H9 (cell line): ENCODE data around the gene TRABD2B. TPM values are rescaled to one million over a fixed set of nuclear protein-coding genes. Genes with fewer than 3 reads are reported as not detected.

Experiments used
- DNase-seq: peaks from one replicate; pipeline ENCODE4 v3.0.0-alpha.2; 2017
- H2AFZ ChIP-seq: one replicate; pipeline ENCODE4 v1.6.1; 2013; ENCODE audit warnings: mild to moderate bottlenecking, low read length, control low read depth, moderate library complexity
- H2AK5ac ChIP-seq: 2 replicates; pipeline ENCODE4 v1.6.1; 2013; ENCODE audit warnings: low read length, control low read depth, mixed read lengths; ENCODE audit not compliant: insufficient read length
- H2BK120ac ChIP-seq: one replicate; pipeline ENCODE4 v1.6.1; 2013; ENCODE audit warnings: low read depth, mild to moderate bottlenecking, low read length, control low read depth, inconsistent platforms; ENCODE audit not compliant: poor library complexity, severe bottlenecking
- H2BK12ac ChIP-seq: 2 replicates; pipeline ENCODE4 v1.6.1; 2013; ENCODE audit warnings: low read length, control low read depth, mixed read lengths, low read depth; ENCODE audit not compliant: insufficient read length
- H2BK15ac ChIP-seq: 2 replicates; pipeline ENCODE4 v1.6.1; 2013; ENCODE audit warnings: low read depth, low read length, control low read depth
- H2BK20ac ChIP-seq: one replicate; pipeline ENCODE4 v1.6.1; 2013; ENCODE audit warnings: low read depth, mild to moderate bottlenecking, low read length, control low read depth, inconsistent platforms; ENCODE audit not compliant: poor library complexity, severe bottlenecking
- H2BK5ac ChIP-seq: 2 replicates; pipeline ENCODE4 v1.6.1; 2013; ENCODE audit warnings: low read length, control low read depth, mixed read lengths; ENCODE audit not compliant: insufficient read length
- H3K14ac ChIP-seq: 2 replicates; pipeline ENCODE4 v1.6.1; 2013; ENCODE audit warnings: low read length, control low read depth; ENCODE audit not compliant: insufficient read depth
- H3K18ac ChIP-seq: 2 replicates; pipeline ENCODE4 v1.6.1; 2013; ENCODE audit warnings: low read depth, mild to moderate bottlenecking, mixed read lengths, low read length, control low read depth; ENCODE audit not compliant: insufficient read length
- H3K23ac ChIP-seq: 2 replicates; pipeline ENCODE4 v1.6.1; 2013; ENCODE audit warnings: low read length, control low read depth, mixed read lengths, low read depth; ENCODE audit not compliant: insufficient read length
- H3K23me2 ChIP-seq: 2 replicates; pipeline ENCODE4 v1.6.1; 2013; ENCODE audit warnings: low read depth, mild to moderate bottlenecking, mixed read lengths, low read length, control low read depth; ENCODE audit not compliant: insufficient read length, poor library complexity, severe bottlenecking
- H3K27ac ChIP-seq: 2 replicates; pipeline ENCODE4 v1.5.1; 2013; ENCODE audit warnings: low read length, control low read depth, mixed read lengths, low read depth; ENCODE audit not compliant: insufficient read length
- H3K27me3 ChIP-seq: 2 replicates; pipeline ENCODE4 v1.6.1; 2013; ENCODE audit warnings: low read length, control low read depth, inconsistent platforms; ENCODE audit not compliant: insufficient read depth
- H3K4ac ChIP-seq: 2 replicates; pipeline ENCODE4 v1.6.1; 2013; ENCODE audit warnings: low read depth, mild to moderate bottlenecking, control low read depth, inconsistent platforms, low read length, moderate library complexity
- H3K4me1 ChIP-seq: 2 replicates; pipeline ENCODE4 v1.6.1; 2013; ENCODE audit warnings: low read length, control low read depth, inconsistent platforms; ENCODE audit not compliant: insufficient read depth
- H3K4me2 ChIP-seq: 2 replicates; pipeline ENCODE4 v1.6.1; 2013; ENCODE audit warnings: low read length, control low read depth, mixed read lengths; ENCODE audit not compliant: insufficient read length, insufficient read depth
- H3K56ac ChIP-seq: 2 replicates; pipeline ENCODE4 v1.6.1; 2013; ENCODE audit warnings: low read depth, mild to moderate bottlenecking, mixed read lengths, low read length, control low read depth; ENCODE audit not compliant: insufficient read length
- H3K79me1 ChIP-seq: 2 replicates; pipeline ENCODE4 v1.6.1; 2013; ENCODE audit warnings: low read depth, mild to moderate bottlenecking, moderate library complexity, low read length, control low read depth, inconsistent platforms; ENCODE audit not compliant: insufficient read depth, poor library complexity, severe bottlenecking
- H3K79me2 ChIP-seq: 2 replicates; pipeline ENCODE4 v1.6.1; 2013; ENCODE audit warnings: low read length, control low read depth, inconsistent platforms; ENCODE audit not compliant: insufficient read depth
- H3K9ac ChIP-seq: 2 replicates; pipeline ENCODE4 v1.6.1; 2013; ENCODE audit warnings: low read length, control low read depth, mixed read lengths; ENCODE audit not compliant: insufficient read length; ENCODE audit errors: extremely low read depth
- H3K9me3 ChIP-seq: one replicate; pipeline ENCODE4 v1.6.1; 2013; ENCODE audit warnings: low read depth, low read length, inconsistent platforms; ENCODE audit not compliant: control insufficient read depth
- H3T11ph ChIP-seq: one replicate; pipeline ENCODE4 v1.6.1; 2013; ENCODE audit warnings: mild to moderate bottlenecking, low read length, control low read depth, inconsistent platforms
- H4K20me1 ChIP-seq: one replicate; pipeline ENCODE4 v1.6.1; 2013; ENCODE audit not compliant: control insufficient read depth, insufficient read length, insufficient read depth
- H4K5ac ChIP-seq: 2 replicates; pipeline ENCODE4 v1.6.1; 2013; ENCODE audit warnings: low read depth, mild to moderate bottlenecking, mixed read lengths, low read length, control low read depth; ENCODE audit not compliant: insufficient read length
- H4K8ac ChIP-seq: replicated peaks from 2 replicates; pipeline ENCODE4 v1.6.1; 2013; ENCODE audit warnings: low read length, control low read depth, mixed read lengths, low read depth; ENCODE audit not compliant: insufficient read length
- H4K91ac ChIP-seq: 2 replicates; pipeline ENCODE4 v1.6.1; 2013; ENCODE audit warnings: low read depth, mild to moderate bottlenecking, moderate library complexity, mixed read lengths, low read length, control low read depth; ENCODE audit not compliant: insufficient read length
- H3K27ac Mint-ChIP-seq, 3 experiments: 2 replicates in 2 of 3; 3 replicates in 1 of 3; pipeline ENCODE4 v1.8.0; 2020 to 2021; ENCODE audit warnings: mixed read lengths in 3 of 3, mild to moderate bottlenecking in 1 of 3, moderate library complexity in 1 of 3
- H3K27me3 Mint-ChIP-seq: 2 replicates; pipeline ENCODE4 v1.8.0; 2021; ENCODE audit warnings: low read depth, mild to moderate bottlenecking, moderate library complexity, mixed read lengths
- H3K36me3 Mint-ChIP-seq, 3 experiments: 2 replicates in 2 of 3; 3 replicates in 1 of 3; pipeline ENCODE4 v1.8.0; 2020 to 2021; ENCODE audit warnings: low read depth in 3 of 3, mixed read lengths in 3 of 3; ENCODE audit not compliant: insufficient read depth in 1 of 3
- H3K4me1 Mint-ChIP-seq, 2 experiments: 2 replicates each; pipeline ENCODE4 v1.8.0; 2020; ENCODE audit warnings: mixed read lengths in 2 of 2
- H3K4me3 Mint-ChIP-seq, 2 experiments: 2 replicates in 1 of 2; 3 replicates in 1 of 2; pipeline ENCODE4 v1.8.0; 2020 to 2021; ENCODE audit warnings: mild to moderate bottlenecking in 2 of 2, mixed read lengths in 2 of 2, moderate library complexity in 1 of 2
- H3K9me3 Mint-ChIP-seq, 2 experiments: 2 replicates in 1 of 2; 3 replicates in 1 of 2; pipeline ENCODE4 v1.8.0; 2020; ENCODE audit warnings: mild to moderate bottlenecking in 2 of 2, mixed read lengths in 2 of 2, moderate library complexity in 1 of 2
- WGBS: extraction: QIAGEN DNeasy Blood & Tissue Kit; methylation state at CpG from one replicate; pipeline ENCODE4 v1.1.7; 2013; ENCODE audit warnings: missing lambda C conversion rate, low lambda C conversion rate, mixed read lengths; ENCODE audit not compliant: insufficient read length; ENCODE audit errors: extremely low coverage; 5-methylcytosine and 5-hydroxymethylcytosine counted together
- total RNA-seq: library from RNA; stranded (reverse); gene quantifications from 2 replicates; pipeline ENCODE4 v1.2.1, GENCODE V29; 2021
- TF ChIP-seq, protein P1 (sequence below): fragments of 200-600 bp; sonication (generic); conservative IDR thresholded peaks from 3 replicates; pipeline ENCODE4 v1.8.0; 2021; ENCODE audit warnings: antibody characterized with exemption, mild to moderate bottlenecking

TRABD2B gene
- total RNA-seq, 1 experiment from 2014 or later = 2.3 TPM

DNA sequence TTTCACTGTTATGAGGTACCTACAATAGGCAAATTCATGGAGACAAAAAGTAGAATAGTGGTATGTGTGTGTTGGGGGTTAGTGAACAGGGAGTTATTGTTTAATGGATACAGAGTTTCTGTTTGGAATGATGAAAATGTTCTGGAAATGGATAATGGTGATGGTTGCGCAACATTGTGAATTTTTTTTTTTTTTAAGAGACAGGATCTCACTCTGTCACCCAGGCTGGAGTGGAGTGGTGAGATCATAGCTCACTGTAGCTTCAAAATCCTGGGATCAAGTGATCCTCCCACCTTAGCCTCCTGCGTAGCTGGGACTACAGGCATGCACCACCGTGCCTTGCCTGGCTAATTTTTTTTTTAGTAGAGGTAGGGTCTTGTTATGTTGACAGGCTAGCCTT, 34.5 kb upstream of the TRABD2B start:
- H3K4me2 ChIP-seq = no peak overlapping the region
- no peak overlapping the region for H4K5ac ChIP-seq
- H3K79me2 ChIP-seq = no peaks in the 10 kb centered on the region
- no peak overlapping the region for H2AK5ac ChIP-seq
- H4K20me1 ChIP-seq = no peaks in the 10 kb centered on the region
- peak; percentile 4 for DNase-seq
- H3T11ph ChIP-seq = no peak overlapping the region
- H3K9me3 Mint-ChIP-seq = no peaks in the 10 kb centered on the region; a peak in 2 of 5 replicates
- H3K9ac ChIP-seq = no peak overlapping the region
- no CpG with 5 or more reads among the region's 3 CpGs for WGBS
- H2BK12ac ChIP-seq = no peak overlapping the region
- H3K4me1 Mint-ChIP-seq = peaks cover 40 to 46% of the 10 kb centered on the region in 2 experiments
- H2BK20ac ChIP-seq = no peak overlapping the region
- H4K91ac ChIP-seq = no peak overlapping the region
- no peaks in the 10 kb centered on the region for H3K23me2 ChIP-seq
- no peak overlapping the region for H2BK5ac ChIP-seq
- TF ChIP-seq, protein P1, sequence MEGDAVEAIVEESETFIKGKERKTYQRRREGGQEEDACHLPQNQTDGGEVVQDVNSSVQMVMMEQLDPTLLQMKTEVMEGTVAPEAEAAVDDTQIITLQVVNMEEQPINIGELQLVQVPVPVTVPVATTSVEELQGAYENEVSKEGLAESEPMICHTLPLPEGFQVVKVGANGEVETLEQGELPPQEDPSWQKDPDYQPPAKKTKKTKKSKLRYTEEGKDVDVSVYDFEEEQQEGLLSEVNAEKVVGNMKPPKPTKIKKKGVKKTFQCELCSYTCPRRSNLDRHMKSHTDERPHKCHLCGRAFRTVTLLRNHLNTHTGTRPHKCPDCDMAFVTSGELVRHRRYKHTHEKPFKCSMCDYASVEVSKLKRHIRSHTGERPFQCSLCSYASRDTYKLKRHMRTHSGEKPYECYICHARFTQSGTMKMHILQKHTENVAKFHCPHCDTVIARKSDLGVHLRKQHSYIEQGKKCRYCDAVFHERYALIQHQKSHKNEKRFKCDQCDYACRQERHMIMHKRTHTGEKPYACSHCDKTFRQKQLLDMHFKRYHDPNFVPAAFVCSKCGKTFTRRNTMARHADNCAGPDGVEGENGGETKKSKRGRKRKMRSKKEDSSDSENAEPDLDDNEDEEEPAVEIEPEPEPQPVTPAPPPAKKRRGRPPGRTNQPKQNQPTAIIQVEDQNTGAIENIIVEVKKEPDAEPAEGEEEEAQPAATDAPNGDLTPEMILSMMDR = no peak
- no peak overlapping the region for H3K27ac ChIP-seq
- no peak overlapping the region for H3K14ac ChIP-seq
- no peaks in the 10 kb centered on the region; a peak in 1 of 7 replicates for H3K36me3 Mint-ChIP-seq
- no peak overlapping the region for H3K18ac ChIP-seq
- no peak overlapping the region for H3K4ac ChIP-seq
- peaks cover 7% of the 10 kb centered on the region; the same call in 1 of the 2 replicates for H3K4me1 ChIP-seq
- H3K9me3 ChIP-seq = no peaks in the 10 kb centered on the region
- no peaks in the 10 kb centered on the region for H3K79me1 ChIP-seq
- no peak overlapping the region for H3K4me3 Mint-ChIP-seq
- H3K27me3 ChIP-seq = no peaks in the 10 kb centered on the region
- no peak overlapping the region for H2BK15ac ChIP-seq
- H2BK120ac ChIP-seq = no peak overlapping the region
- no peak overlapping the region for H3K23ac ChIP-seq
- H3K27ac Mint-ChIP-seq = no peak overlapping the region
- H3K56ac ChIP-seq = no peak overlapping the region
- no peak overlapping the region for H4K8ac ChIP-seq
- H3K27me3 Mint-ChIP-seq = peaks cover 19% of the 10 kb centered on the region
- no peak overlapping the region for H2AFZ ChIP-seq
